ENCODE results near the gene CCDC61.

Gene CCDC61

DNA sequence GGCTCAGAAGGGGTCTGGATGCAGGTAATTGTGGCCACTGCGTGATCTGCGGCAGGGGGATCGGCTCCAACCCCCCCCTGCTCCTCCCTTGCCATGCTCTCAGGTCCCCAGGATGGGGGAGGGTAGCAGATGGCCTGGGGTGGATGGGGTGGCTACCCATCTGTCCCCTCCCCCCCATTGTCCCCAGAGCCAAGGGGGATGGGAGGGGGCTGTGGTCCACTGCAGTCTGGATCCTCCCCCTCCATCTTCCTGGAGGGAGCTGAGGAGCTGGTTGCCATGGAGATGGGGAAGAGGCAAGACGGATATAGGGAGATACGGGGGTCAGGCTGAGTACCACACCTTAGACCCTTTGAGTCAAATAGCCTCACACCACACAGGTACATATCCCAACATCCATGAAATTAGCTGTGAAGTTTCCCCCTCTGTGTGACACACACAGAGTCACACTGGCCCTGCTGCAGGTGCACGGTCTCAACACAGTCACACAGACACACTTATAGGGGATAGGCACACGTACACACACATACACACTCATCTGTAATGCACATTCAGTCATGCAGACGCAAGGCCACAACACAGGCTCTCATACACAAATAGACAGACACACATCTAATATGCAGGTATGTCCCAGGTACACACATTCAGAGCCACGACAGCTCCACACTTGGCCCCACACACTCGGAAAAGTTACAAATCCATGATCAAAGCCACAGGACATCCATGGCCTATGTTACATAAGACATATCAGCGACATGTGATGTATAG is 19.8 kb upstream of the CCDC61 start:
- no peak for DNase-seq

- DNase-seq: no peak
Observed at GRCh38 chr19:45976178-45976577, 19.1 kb upstream of the CCDC61 start.

DNA sequence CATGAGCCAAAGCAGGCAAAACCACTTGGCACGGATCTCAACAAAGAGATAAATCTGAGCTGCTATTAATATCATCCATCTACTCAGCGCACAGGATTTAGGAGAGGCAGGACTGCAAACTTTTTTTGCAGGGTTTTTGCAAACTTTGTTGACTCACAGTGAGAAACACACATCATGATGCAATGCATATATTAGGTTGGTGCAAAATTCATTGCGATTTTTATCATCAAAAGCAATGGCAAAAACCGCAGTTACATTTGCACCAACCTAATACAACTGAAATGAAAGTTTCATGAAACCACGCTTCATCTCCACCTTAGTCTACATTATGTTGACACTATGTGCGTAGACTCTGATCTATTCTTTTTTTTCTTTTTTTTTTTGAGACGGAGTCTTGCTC is 17.1 kb upstream of the CCDC61 start:
- no peak for DNase-seq

- no peak for DNase-seq
Observed at GRCh38 chr19:45981350-45981749, 13.9 kb upstream of the CCDC61 start.

GRCh38 chr19:45985321-45985720 is 9.9 kb upstream of the CCDC61 start:
- DNase-seq: no peak

- no peak for DNase-seq
Observed at GRCh38 chr19:45990113-45990728, 5.0 kb upstream of the CCDC61 start.

DNA sequence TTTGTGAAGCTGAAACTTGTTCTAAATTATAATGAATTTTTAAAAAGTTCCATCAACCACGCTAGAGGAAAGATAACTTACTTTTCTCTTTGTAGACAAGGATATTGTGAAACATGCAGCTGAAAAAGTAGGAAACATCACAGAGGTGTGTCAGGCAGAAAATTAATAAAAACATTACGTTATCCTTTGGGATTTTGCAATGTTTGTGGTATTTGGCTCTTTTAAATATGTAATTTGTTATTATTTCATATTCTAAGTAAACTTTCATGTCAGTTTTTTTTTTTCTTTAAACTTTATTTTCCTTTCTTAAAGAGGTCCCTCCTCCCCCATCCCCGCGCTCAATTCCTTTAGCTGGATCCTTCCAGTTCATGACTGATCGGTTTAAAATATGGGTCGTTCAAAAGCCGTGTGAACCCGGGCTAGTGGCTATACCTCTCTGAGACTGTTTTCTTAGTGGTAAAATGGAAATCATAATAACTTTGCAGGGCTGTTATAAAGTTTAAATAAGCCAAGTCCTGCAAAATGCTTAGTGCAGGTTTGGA is 740 bp upstream of the CCDC61 start:
- peak; percentile 81 for DNase-seq

DNA sequence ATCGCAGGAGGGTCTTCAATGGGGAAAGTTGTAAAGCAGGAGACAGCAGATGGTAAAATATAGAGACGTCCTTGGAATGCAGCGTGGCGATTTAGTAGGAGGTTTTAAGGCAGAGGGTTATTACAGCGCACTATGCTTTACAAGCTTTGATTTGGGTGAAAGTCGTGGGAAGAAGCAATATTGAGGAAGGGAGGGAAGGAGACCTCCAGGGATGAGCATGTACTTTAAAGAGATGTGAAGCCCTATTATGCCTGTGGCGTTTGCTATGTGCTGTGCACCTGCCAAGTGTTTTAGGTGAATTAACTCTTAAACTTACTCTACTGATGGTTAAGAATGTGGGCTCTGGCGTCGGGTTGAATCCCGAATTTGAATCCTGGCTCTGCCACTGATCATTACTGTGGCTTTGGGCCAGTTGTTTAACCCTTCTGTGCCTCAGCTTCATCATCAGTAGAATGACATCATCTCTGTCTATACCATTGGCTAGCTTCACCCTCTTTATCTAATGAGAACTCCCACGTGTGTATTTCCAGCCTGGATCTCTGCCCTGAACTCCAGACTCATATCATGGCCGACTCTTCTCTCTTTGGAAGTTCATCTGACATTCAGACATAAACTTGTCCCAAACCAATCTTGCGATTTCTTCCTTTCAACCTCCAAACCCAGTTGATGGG is 583 bp downstream of the CCDC61 start:
- DNase-seq: no peak

DNA sequence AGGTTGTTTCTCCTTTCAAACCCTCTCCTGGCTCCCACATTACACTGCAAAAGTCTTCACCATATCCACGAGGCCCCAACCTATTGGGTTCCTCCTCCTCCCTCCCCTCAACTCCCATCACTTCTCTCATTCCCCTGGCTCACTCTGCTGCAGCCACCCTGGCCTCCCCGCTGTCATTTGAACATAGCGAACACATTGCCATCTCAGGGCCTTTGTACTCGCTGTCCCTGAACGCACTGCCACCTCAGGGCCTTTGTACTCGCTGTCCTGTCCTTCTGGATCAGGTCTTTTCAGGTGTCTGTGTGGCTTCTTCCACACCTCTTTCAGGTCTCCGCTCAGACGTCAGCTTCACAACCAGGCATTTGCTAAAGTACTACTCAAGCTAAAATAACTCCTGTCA is 1.7 kb downstream of the CCDC61 start:
- no peak for DNase-seq

DNA sequence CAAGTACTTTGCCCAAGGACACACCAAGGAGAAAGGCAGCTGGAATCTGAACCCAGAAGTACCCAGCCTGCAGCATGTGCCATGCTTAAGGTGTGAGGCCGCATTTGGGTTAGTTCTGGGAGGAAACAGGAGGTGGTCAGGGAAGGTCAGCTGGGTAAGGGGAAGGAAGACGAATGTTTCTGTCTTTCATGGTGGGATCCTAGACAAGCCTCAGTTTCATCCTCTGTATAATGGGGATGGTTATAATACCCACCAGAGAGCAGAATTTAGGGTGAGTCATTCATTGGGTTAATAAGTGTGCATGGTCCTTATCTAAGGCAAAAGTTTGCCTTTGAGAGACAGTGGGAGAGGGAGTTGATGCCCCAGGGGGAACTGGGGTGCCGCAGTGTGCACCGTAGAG is 3.6 kb downstream of the CCDC61 start:
- DNase-seq: no peak

GRCh38 chr19:45999653-46000121 is 4.4 kb downstream of the CCDC61 start:
- no peak for DNase-seq

- no peak for DNase-seq
Observed at GRCh38 chr19:46000491-46001246, 5.4 kb downstream of the CCDC61 start.

- DNase-seq: no peak
Observed at GRCh38 chr19:46002678-46003275, 7.5 kb downstream of the CCDC61 start.

GRCh38 chr19:46006411-46006810 is 11.1 kb downstream of the CCDC61 start:
- DNase-seq: no peak

- DNase-seq: peak; percentile 38
Observed at GRCh38 chr19:46009530-46010510, 14.6 kb downstream of the CCDC61 start.

- DNase-seq: no peak
Observed at GRCh38 chr19:46014534-46014933, 19.3 kb downstream of the CCDC61 start.

DNA sequence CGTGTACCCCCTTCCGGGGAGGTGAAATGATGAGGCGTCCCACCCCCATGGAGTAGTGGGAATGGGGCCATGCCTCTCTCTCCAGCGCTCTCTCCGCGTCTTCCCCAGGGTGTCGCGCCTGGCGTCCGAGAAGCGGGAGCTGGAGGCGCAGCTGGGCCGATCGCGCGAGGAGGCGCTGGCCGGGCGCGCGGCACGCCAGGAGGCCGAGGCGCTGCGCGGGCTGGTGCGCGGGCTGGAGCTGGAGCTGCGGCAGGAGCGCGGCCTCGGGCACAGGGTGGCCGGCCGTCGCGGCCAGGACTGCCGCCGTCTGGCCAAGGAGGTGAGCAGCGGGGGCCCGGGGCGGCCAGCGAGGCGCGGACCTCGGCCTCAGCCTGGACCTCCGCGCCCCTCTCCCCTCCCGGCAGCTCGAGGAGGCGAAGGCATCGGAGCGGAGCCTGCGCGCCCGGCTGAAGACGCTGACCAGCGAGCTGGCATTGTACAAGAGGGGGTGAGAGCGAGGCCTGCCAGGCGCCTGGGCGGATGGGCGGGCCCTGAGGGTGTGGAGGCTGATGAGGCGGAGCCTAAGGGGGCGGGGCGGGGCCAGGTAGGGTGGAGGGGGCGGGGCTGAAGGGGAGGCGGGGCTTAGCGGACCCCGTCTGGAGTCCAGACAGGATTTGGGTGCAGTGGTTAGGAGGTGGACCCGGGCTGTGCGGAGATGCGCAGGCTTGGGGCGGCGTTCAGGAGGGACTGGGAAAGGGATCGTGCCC is 19.8 kb downstream of the CCDC61 start:
- DNase-seq: peak; percentile 75

GRCh38 chr19:46015687-46016425 is 20.6 kb downstream of the CCDC61 start:
- no peak for DNase-seq

GRCh38 chr19:46016426-46017094 is 21.3 kb downstream of the CCDC61 start:
- DNase-seq: peak; percentile 91
